H1 (cell line): ENCODE measurements around the gene UBE2A. TPM values are rescaled to one million over a fixed set of nuclear protein-coding genes. Genes with fewer than 3 reads are reported as not detected.

ENCODE experiments used
- CTCF ChIA-PET: fragments of 300-600 bp; sonication (Branson Sonifier 250); formaldehyde crosslinking; loops from one replicate; lab custom pipeline; 2021; ENCODE audit not compliant: partially characterized antibody; lab: Charles Lee
- POLR2A ChIA-PET: fragments of 300-600 bp; sonication (Branson Sonifier 250); formaldehyde crosslinking; loops from one replicate; lab custom pipeline; 2021; ENCODE audit warnings: inconsistent platforms; ENCODE audit not compliant: partially characterized antibody; lab: Charles Lee
- DNase-seq, 2 experiments: peaks; one replicate each; pipeline versions ENCODE4 v3.0.0 to v3.0.0-alpha.2; 2010 to 2022; ENCODE audit warnings: low spot score in 2 of 2, low read depth in 1 of 2, mixed read lengths in 1 of 2
- FAIRE-seq: peaks from 2 replicates; lab custom pipeline; 2011; peaks lifted over from hg19 to GRCh38; lab: Jason Lieb, UNC
- H2AFZ ChIP-seq: 2 replicates; pipeline ENCODE4 v1.8.1; 2012; ENCODE audit warnings: low read length, inconsistent platforms
- H2AK5ac ChIP-seq: 2 replicates; pipeline ENCODE4 v1.6.1; 2013; ENCODE audit warnings: low read depth, low read length
- H2BK120ac ChIP-seq: replicated peaks from 2 replicates; pipeline ENCODE3; 2013; ENCODE audit warnings: low read depth, low read length, inconsistent platforms
- H2BK12ac ChIP-seq: 2 replicates; pipeline ENCODE4 v1.6.1; 2013; ENCODE audit warnings: low read depth, low read length
- H2BK15ac ChIP-seq: 2 replicates; pipeline ENCODE4 v1.6.1; 2013; ENCODE audit warnings: low read length
- H2BK20ac ChIP-seq: 2 replicates; pipeline ENCODE4 v1.6.1; 2013; ENCODE audit warnings: low read length
- H2BK5ac ChIP-seq: 2 replicates; pipeline ENCODE4 v1.6.1; 2013; ENCODE audit warnings: low read depth, low read length
- H3K14ac ChIP-seq: 2 replicates; pipeline ENCODE4 v1.6.1; 2013; ENCODE audit warnings: inconsistent platforms; ENCODE audit not compliant: insufficient read length
- H3K18ac ChIP-seq: 2 replicates; pipeline ENCODE4 v1.6.1; 2013; ENCODE audit warnings: low read length; ENCODE audit errors: extremely low read depth
- H3K23ac ChIP-seq: 2 replicates; pipeline ENCODE4 v1.6.1; 2013; ENCODE audit warnings: inconsistent platforms; ENCODE audit not compliant: insufficient read length
- H3K23me2 ChIP-seq: 2 replicates; pipeline ENCODE4 v1.6.1; 2013; ENCODE audit warnings: low read depth, low read length
- H3K27ac ChIP-seq: 2 replicates; pipeline ENCODE4 v1.6.1; 2011; ENCODE audit warnings: low read depth, low read length, inconsistent platforms
- H3K27me3 ChIP-seq, 4 experiments: replicated peaks in 1 of 4; 1 replicate in 1 of 4; 2 replicates in 3 of 4; pipeline versions ENCODE4 v1.6.1 to v1.8.1; 2011 to 2013; ENCODE audit warnings: low read length in 3 of 4, mild to moderate bottlenecking in 3 of 4, inconsistent platforms in 2 of 4, mixed read lengths in 2 of 4, moderate library complexity in 1 of 4; ENCODE audit not compliant: control insufficient read depth in 3 of 4, insufficient read depth in 3 of 4; ENCODE audit errors: extremely low read depth in 1 of 4
- H3K36me3 ChIP-seq, 4 experiments: 2 replicates each; pipeline versions ENCODE4 v1.6.1 to v1.8.1; 2011 to 2013; ENCODE audit warnings: mild to moderate bottlenecking in 4 of 4, low read length in 3 of 4, moderate library complexity in 2 of 4, control low read depth in 1 of 4, inconsistent platforms in 1 of 4; ENCODE audit not compliant: insufficient read depth in 4 of 4, control insufficient read depth in 2 of 4
- H3K4ac ChIP-seq: replicated peaks from 2 replicates; pipeline ENCODE3; 2013; ENCODE audit warnings: low read length, low read depth, mixed read lengths, inconsistent platforms; ENCODE audit not compliant: insufficient read length
- H3K4me1 ChIP-seq, 4 experiments: replicated peaks in 1 of 4; 1 replicate in 1 of 4; 2 replicates in 3 of 4; pipeline versions ENCODE4 v1.6.1 to v1.8.1; 2011 to 2013; ENCODE audit warnings: low read length in 3 of 4, inconsistent platforms in 2 of 4, mixed read lengths in 1 of 4; ENCODE audit not compliant: insufficient read depth in 4 of 4, control insufficient read depth in 3 of 4
- H3K4me2 ChIP-seq, 2 experiments: 2 replicates each; pipeline versions ENCODE4 v1.6.1 to v1.8.1; 2011 to 2013; ENCODE audit warnings: low read depth in 2 of 2, low read length in 2 of 2, control low read depth in 1 of 2, inconsistent platforms in 1 of 2, mild to moderate bottlenecking in 1 of 2; ENCODE audit not compliant: insufficient read depth in 1 of 2
- H3K4me3 ChIP-seq, 4 experiments: fragments of 200-600, 300-600 bp in 1 of 4; sonication (generic), shearing (Covaris generic), sonication (Bioruptor Twin) in 1 of 4; 2 replicates each; pipeline versions ENCODE4 v1.5.1 to v1.8.1; 2011 to 2016; ENCODE audit warnings: low read length in 4 of 4, low read depth in 3 of 4, control low read depth in 2 of 4, inconsistent platforms in 2 of 4, mild to moderate bottlenecking in 2 of 4, mixed read lengths in 1 of 4, moderate library complexity in 1 of 4; ENCODE audit not compliant: insufficient read depth in 2 of 4; ENCODE audit errors: extremely low read depth in 1 of 4
- H3K56ac ChIP-seq: replicated peaks from 2 replicates; pipeline ENCODE3; 2013; ENCODE audit warnings: low read depth, mild to moderate bottlenecking, mixed read lengths, low read length, inconsistent platforms; ENCODE audit not compliant: insufficient read length
- H3K79me1 ChIP-seq: 2 replicates; pipeline ENCODE4 v1.6.1; 2013; ENCODE audit warnings: low read depth, low read length, control low read depth
- H3K79me2 ChIP-seq, 2 experiments: 2 replicates each; pipeline versions ENCODE4 v1.6.1 to v1.8.1; 2012 to 2013; ENCODE audit warnings: low read length in 2 of 2, mild to moderate bottlenecking in 2 of 2, inconsistent platforms in 1 of 2; ENCODE audit not compliant: insufficient read depth in 2 of 2, control insufficient read depth in 1 of 2
- H3K9ac ChIP-seq, 4 experiments: replicated peaks in 1 of 4; 1 replicate in 1 of 4; 2 replicates in 3 of 4; pipeline versions ENCODE4 v1.6.1 to v1.8.1; 2011 to 2013; ENCODE audit warnings: low read depth in 3 of 4, low read length in 3 of 4, control low read depth in 2 of 4, mild to moderate bottlenecking in 2 of 4, moderate library complexity in 2 of 4, inconsistent platforms in 1 of 4; ENCODE audit errors: extremely low read depth in 1 of 4
- H3K9me3 ChIP-seq, 2 experiments: 2 replicates each; pipeline versions ENCODE4 v1.6.1 to v1.8.1; 2012 to 2013; ENCODE audit warnings: mild to moderate bottlenecking in 2 of 2, moderate library complexity in 2 of 2, control low read depth in 1 of 2, inconsistent platforms in 1 of 2, low read depth in 1 of 2, low read length in 1 of 2, mixed read lengths in 1 of 2; ENCODE audit not compliant: insufficient read depth in 2 of 2
- H4K20me1 ChIP-seq, 2 experiments: replicated peaks in 1 of 2; 2 replicates each; pipeline versions ENCODE3 to v1.8.1; 2011 to 2013; ENCODE audit warnings: inconsistent platforms in 2 of 2, low read length in 2 of 2, mild to moderate bottlenecking in 1 of 2; ENCODE audit not compliant: insufficient read depth in 2 of 2, control insufficient read depth in 1 of 2
- H4K5ac ChIP-seq: 2 replicates; pipeline ENCODE4 v1.6.1; 2013; ENCODE audit warnings: low read length, low read depth, mixed read lengths, inconsistent platforms; ENCODE audit not compliant: insufficient read length
- H4K8ac ChIP-seq: 2 replicates; pipeline ENCODE4 v1.8.0; 2013; ENCODE audit warnings: mild to moderate bottlenecking, moderate library complexity, low read length, inconsistent platforms; ENCODE audit not compliant: insufficient read depth; ENCODE audit errors: extremely low read depth
- H4K91ac ChIP-seq: replicated peaks from 2 replicates; pipeline ENCODE3; 2013; ENCODE audit warnings: low read length, mixed read lengths, inconsistent platforms; ENCODE audit not compliant: insufficient read length
- ASH2L ChIP-seq: fragments of 200-600, 300-600 bp; sonication (generic); IDR thresholded peaks from one replicate; pipeline ENCODE4 v1.7.1; 2017; ENCODE audit warnings: low read length
- ATF2 ChIP-seq: IDR thresholded peaks from 2 replicates; pipeline ENCODE4 v1.6.1; 2012; ENCODE audit warnings: low read length, inconsistent platforms
- CHD2 ChIP-seq: IDR thresholded peaks from 2 replicates; pipeline ENCODE4 v1.6.1; 2012; ENCODE audit warnings: low read length, improper control_type of control experiment
- EP300 ChIP-seq, 2 experiments: IDR thresholded peaks; 1 replicate in 1 of 2; 2 replicates in 1 of 2; pipeline ENCODE4 v1.6.1; 2011 to 2012; ENCODE audit warnings: low read depth in 2 of 2, low read length in 2 of 2, mild to moderate bottlenecking in 2 of 2, borderline replicate concordance in 1 of 2, inconsistent platforms in 1 of 2, moderate library complexity in 1 of 2
- HDAC2 ChIP-seq, 2 experiments: fragments of 300-600 bp in 1 of 2; sonication (generic) in 1 of 2; IDR thresholded peaks; 2 replicates each; pipeline ENCODE4 v1.6.1; 2011 to 2012; ENCODE audit warnings: low read depth in 2 of 2, low read length in 2 of 2, mild to moderate bottlenecking in 2 of 2, moderate library complexity in 2 of 2, borderline replicate concordance in 1 of 2, inconsistent platforms in 1 of 2
- POLR2AphosphoS5 ChIP-seq: IDR thresholded peaks from 2 replicates; pipeline ENCODE4 v1.6.1; 2011; ENCODE audit warnings: low read depth, low read length
- POU5F1 ChIP-seq: IDR thresholded peaks from 2 replicates; pipeline ENCODE4 v1.6.1; 2011; ENCODE audit warnings: low read depth, mild to moderate bottlenecking, low read length, moderate library complexity
- SP1 ChIP-seq: IDR thresholded peaks from 2 replicates; pipeline ENCODE4 v1.6.1; 2011; ENCODE audit warnings: low read depth, low read length
- SRF ChIP-seq: IDR thresholded peaks from 2 replicates; pipeline ENCODE4 v1.6.1; 2011; ENCODE audit warnings: mild to moderate bottlenecking, low read depth, low read length, moderate library complexity
- TAF7 ChIP-seq: optimal IDR thresholded peaks from 2 replicates; pipeline ENCODE3; 2011; ENCODE audit warnings: low read depth, mild to moderate bottlenecking, inconsistent platforms, low read length, moderate library complexity, borderline replicate concordance
- TEAD4 ChIP-seq: IDR thresholded peaks from 2 replicates; pipeline ENCODE4 v1.6.1; 2012; ENCODE audit warnings: low read depth, low read length, inconsistent platforms, mixed read lengths
- WGBS, 2 experiments: shearing (Covaris generic) in 1 of 2; methylation state at CpG; one replicate each; pipeline versions ENCODE4 v1.1.6 to v1.1.7; 2013 to 2015; ENCODE audit warnings: low lambda C conversion rate in 2 of 2, mixed read lengths in 2 of 2, inconsistent platforms in 1 of 2, low coverage in 1 of 2, missing lambda C conversion rate in 1 of 2; ENCODE audit not compliant: insufficient replicate concordance in 2 of 2, insufficient coverage in 1 of 2, insufficient read length in 1 of 2; ENCODE audit errors: extremely low coverage in 1 of 2, missing lambda C conversion rate in 1 of 2; 5-methylcytosine and 5-hydroxymethylcytosine counted together
- polyA plus RNA-seq, 7 experiments: library from polyadenylated mRNA; depleted of rRNA in 3 of 7; stranded (reverse) in 5 of 7; unstranded in 2 of 7; fragments of >200 nt in 5 of 7; fragments of 200-250 nt in 2 of 7; gene quantifications; 1 replicate in 5 of 7; 2 replicates in 1 of 7; 4 replicates in 1 of 7; pipeline versions ENCODE4 v1.2.1 to v1.2.3, GENCODE V29; 2011 to 2013; ENCODE audit warnings: missing spikeins in 2 of 7, mixed read lengths in 2 of 7
- total RNA-seq: library from RNA; stranded (reverse); fragmentation: NEBNext Ultra II Directional; extraction: Animal tissue kit (Norgen Biotek cat#: 25700); gene quantifications from 2 replicates; pipeline ENCODE4 v1.2.1, GENCODE V29; 2021

The UBE2A gene
- total and polyA plus RNA-seq, 2 of the 8 experiments (the other 6 are each of a cell fraction or from before 2014, with no cell fraction given): 24.8 to 43.9 TPM

- Histone ChIP-seq H2BK12ac (no peak overlapping the region), H3K4me3 (no peak overlapping the region), H3K14ac (no peak overlapping the region), H3K9ac (no peak overlapping the region), H4K5ac (no peak overlapping the region), H3K23ac (no peak overlapping the region), H3K18ac (no peak overlapping the region), H2BK20ac (no peak overlapping the region), H3K9me3 (no peaks in the 10 kb centered on the region), H4K91ac (no peak overlapping the region), H2AK5ac (no peak overlapping the region), H4K20me1 (no peaks in the 10 kb centered on the region), H2BK15ac (no peak overlapping the region), H2AFZ (no peak overlapping the region), H3K4ac (no peak overlapping the region), H3K56ac (no peak overlapping the region), H3K4me2 (no peak overlapping the region), H3K79me2 (no peaks in the 10 kb centered on the region; a peak in 1 of 4 replicates), H3K27ac (no peak overlapping the region), H3K4me1 (no peaks in the 10 kb centered on the region), H2BK120ac (no peak overlapping the region), H3K27me3 (no peaks in the 10 kb centered on the region), H3K36me3 (no peaks in the 10 kb centered on the region), H2BK5ac (no peak overlapping the region), H3K79me1 (no peaks in the 10 kb centered on the region), H3K23me2 (no peaks in the 10 kb centered on the region), H4K8ac (no peak overlapping the region)
- no peak for DNase-seq
- 78% methylated on average over 7 of the region's 7 CpGs; no CpG with 5 or more reads in 1 of the 2 experiments for WGBS, 2 experiments
- no peak for FAIRE-seq
- ChIA-PET CTCF (interaction anchor here (0.6 to 1.0 kb wide), 2 partner anchors 25 to 37 kb away, joined by 3 read pairs; no protein-coding TSS in a partner anchor), POLR2A (interaction anchor here (1.1 kb wide), 1 partner anchor 25 kb away, joined by 4 read pairs; the partner anchor contains the start of gene UBE2A)
- TF ChIP-seq SRF (no peak), HDAC2 (IDR thresholded peaks at IDR 0.05; ENCODE audit: borderline replicate concordance in 1 of 2, low read depth in 2 of 2, low read length in 2 of 2) (no peak), SP1 (no peak), ASH2L (no peak), ATF2 (no peak), TEAD4 (no peak), EP300 (IDR thresholded peaks at IDR 0.05; ENCODE audit: borderline replicate concordance in 1 of 2, low read depth in 2 of 2, low read length in 2 of 2) (no peak), TAF7 (no peak), POU5F1 (no peak), POLR2AphosphoS5 (no peak), CHD2 (no peak)
These were observed 24.9 kb upstream of the UBE2A start for GRCh38 chrX:119549327-119550016.
